ENCODE measurements around the gene TMIGD3.

Gene TMIGD3

DNA sequence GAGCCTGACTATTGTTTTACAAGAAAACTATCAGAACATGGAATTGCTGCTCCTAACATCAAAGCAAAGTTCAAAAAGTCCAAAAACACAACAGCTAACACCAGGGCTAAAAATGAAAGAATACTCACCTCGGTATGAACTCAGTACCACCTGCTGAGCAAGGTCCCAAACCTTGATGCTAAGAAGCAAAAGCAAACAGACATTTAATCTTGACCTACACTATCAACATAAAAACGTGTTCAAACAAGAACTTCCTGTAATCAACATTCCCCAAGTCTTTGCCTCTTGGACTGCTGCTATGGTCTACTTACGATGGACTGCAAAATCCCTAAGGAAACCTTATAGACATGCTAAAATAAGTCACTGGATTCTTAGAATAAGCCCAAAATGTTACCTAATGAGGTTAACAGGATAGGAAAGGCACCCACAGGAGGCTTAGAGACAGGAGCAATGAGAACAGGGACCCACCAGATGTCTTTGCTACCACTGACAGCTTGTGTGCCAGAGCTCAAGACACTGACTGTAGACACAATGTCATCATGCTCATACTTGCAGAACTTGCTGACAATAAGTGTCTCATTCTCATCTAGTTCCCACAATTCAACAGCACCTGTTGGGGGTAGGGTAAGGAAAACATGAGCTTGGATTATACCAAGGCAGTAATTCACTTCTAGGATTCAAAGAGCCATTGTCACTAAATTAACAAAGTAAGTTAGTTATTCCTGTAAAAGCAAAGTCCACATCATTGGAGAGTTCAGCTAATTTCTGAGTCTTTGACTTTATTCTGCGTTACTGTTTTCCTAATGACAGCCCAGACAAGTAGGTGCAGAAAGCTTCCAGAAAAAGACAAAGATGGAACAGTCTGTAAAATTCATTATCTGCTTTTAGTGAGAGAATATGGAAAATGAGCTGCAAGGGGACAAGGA is 56.2 kb downstream of the TMIGD3 start:
- no peak for DNase-seq

DNA sequence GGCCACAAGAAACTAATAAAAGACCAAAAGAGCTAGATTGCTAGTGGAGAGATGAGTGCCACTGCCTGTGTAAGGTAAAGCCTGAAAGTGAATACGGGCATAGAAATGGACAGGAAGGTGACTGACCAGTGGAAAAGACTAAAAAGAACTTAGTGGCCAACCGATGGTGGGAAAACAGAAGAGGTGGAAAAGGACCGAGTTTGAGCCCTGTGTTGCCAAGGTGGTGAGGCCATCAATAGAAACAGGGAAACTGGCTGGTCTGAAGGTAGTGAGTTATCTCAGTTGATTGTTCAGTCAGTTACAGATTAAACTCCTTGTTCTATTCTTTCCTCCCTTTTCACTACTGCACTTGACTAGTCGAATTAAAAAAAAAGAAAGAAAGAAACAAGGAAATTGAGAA is 56.9 kb downstream of the TMIGD3 start:
- no peak for DNase-seq

DNA sequence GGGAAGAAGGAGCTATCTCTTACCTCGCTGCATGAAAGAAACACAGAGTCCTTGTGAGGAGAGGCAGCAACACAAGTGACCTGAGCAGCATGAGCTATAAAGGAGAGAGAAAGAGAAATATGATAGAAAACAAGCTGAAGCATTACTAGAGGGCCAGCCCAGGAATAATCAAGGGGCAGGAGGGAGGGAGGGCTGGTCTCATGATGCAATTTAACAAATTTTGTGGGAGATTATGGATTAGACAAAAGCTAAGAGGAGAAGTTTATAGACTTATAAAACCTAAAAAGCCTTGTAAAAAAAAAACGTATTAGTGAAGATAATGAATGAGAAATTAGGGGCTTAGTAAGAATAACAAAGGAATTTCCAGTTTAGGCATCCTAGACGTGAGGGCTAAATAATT is 59.4 kb downstream of the TMIGD3 start:
- no peak for DNase-seq

DNA sequence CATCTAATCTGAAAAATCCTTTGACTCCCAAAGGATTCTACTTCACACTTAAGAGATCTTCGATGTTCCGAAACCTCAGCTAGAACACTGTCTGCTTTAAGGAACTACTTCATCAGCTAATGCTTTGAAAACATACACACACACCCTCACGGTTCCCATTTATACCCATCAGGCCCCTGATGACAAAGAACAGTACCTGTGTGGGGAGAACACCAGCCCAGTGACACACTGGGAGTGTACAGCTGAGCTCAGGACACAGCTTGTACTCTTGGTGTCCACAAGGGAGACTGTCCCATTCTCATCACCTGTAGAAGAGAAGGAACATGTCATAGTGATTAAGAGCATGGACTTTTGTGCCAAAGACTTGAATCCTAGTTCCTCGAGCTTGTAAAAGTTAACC is 61.0 kb downstream of the TMIGD3 start:
- DNase-seq: no peak

DNA sequence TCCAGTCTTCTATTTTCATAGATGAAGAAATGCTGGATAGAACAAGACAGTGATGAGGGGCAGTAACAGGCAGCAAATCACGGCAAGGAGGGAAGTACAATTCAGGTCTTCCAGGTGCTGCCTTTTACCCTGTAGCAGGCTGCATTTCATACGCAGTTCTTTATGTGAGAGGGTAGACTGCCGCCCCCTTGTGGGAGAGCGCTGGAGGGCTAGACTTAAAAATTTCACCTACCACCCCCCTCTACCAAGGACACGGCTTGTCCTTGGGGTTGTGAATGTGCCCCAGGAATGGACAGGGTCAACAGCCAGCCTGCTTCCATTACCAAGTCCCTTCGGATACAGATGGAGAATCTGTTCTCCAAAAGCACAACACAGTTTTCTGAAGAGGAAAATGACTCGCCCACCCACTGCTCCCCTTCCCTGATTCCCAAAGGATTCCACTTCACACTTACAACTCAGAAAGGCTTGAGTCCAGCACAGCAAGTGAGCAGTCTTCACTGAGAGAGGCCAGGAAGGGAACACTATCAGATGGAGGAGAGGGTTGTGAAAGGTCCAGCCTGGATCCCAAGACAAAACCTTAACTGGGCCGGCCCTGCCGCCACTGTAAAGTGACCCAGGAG is 61.8 kb downstream of the TMIGD3 start:
- DNase-seq: no peak

DNA sequence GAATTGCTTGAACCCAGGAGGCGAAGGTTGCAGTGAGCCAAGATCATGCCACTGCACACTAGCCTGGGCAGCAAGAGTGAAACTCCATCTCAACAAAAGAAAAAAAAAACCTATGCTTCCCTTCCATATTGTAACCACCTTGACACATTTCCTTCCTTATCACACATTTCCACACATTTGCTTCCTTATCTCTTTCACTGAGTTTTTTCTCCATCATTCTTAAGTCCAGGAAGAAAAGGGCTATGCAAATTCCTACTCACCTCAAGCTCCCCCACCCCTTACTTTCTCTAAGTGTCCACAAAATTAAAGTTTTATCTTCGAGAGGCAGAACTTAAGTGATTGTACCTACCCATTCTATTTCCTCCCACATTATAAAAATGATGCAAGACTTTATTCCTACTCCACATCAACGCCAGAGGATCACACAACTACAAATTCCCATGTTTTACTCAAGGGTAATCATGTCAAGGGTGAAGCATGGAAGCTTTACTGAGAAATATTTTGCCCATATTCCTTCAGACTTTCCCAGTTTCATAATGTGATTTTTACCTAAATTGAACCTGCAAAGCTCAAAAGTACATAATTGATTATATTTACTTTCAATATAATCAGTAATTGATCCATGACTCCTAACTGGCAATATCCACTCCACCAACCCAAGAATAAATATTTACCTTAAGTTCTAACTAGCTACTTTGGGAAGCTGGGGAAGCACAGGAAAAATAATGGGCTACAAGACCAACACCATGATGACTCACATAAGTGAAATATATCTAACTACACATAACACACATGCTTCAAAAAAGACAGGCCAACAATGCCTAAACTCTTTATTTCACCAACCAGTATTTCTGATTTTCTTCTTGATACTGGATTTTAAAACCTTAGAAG is 63.7 kb downstream of the TMIGD3 start:
- DNase-seq: no peak

DNA sequence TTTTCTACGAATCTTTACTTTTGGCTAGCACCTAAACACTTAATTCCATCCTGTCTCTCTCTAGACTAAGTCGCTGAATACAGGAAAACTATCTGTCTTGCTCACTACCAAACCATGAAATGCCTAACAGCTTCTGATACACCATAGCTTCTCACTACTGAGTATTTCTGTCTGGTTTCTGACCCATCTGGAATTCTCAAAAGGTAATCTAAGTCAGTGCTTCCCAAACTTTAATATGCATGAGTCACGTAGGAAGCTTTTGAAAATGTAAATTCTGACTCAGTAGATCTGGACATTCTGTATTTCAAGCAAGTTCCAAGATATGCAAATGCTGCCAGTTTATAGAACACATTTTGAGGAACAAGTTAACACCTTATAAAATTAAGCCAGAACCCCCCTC is 66.7 kb downstream of the TMIGD3 start:
- no peak for DNase-seq

All from femur (tissue), 1 donor.